Neural cell (in vitro differentiated cells): ENCODE data around the gene MRPS5. TPM values are rescaled to one million over a fixed set of nuclear protein-coding genes. Genes with fewer than 3 reads are reported as not detected.
A peak's percentile ranks its signal among the peaks of the same experiment; 100 is the strongest.

Experiments used
- H2AFZ ChIP-seq: fragments of 200-600, 300-800 bp; sonication (generic), shearing (Covaris generic); 2 replicates; pipeline ENCODE4 v1.6.0; 2014; ENCODE audit warnings: low read depth, mild to moderate bottlenecking, antibody characterized with exemption, low read length, moderate library complexity
- H3F3A ChIP-seq: fragments of 200-600 bp; shearing (Covaris generic); 2 replicates; pipeline ENCODE4 v1.6.1; 2016; ENCODE audit warnings: mild to moderate bottlenecking, moderate library complexity, mixed read lengths, antibody characterized with exemption, low read length; ENCODE audit not compliant: insufficient read depth, poor library complexity, severe bottlenecking
- H3K27ac ChIP-seq: fragments of 200-600, 300-800 bp; sonication (generic), shearing (Covaris generic); 2 replicates; pipeline ENCODE4 v1.5.1; 2014; ENCODE audit warnings: mild to moderate bottlenecking, low read length, moderate library complexity
- H3K27me3 ChIP-seq: fragments of 300-800, 200-600 bp; sonication (generic), shearing (Covaris generic); 2 replicates; pipeline ENCODE4 v1.6.0; 2014; ENCODE audit warnings: mild to moderate bottlenecking, low read depth, low read length, moderate library complexity; ENCODE audit not compliant: insufficient read depth
- H3K36me3 ChIP-seq: fragments of 300-800, 200-600 bp; sonication (generic), shearing (Covaris generic); 2 replicates; pipeline ENCODE4 v1.5.1; 2014; ENCODE audit warnings: mild to moderate bottlenecking, antibody characterized with exemption, low read length, moderate library complexity; ENCODE audit not compliant: insufficient read depth
- H3K4me2 ChIP-seq: fragments of 300-800, 200-600 bp; sonication (generic), shearing (Covaris generic); 2 replicates; pipeline ENCODE4 v1.6.0; 2014; ENCODE audit warnings: mild to moderate bottlenecking, low read length
- H3K4me3 ChIP-seq: fragments of 300-800, 200-600 bp; sonication (generic), shearing (Covaris generic); 2 replicates; pipeline ENCODE4 v1.5.1; 2014; ENCODE audit warnings: mild to moderate bottlenecking, low read length, moderate library complexity
- H3K79me2 ChIP-seq: fragments of 200-600 bp; shearing (Covaris generic); replicated peaks from 2 replicates; pipeline ENCODE4 v1.6.0; 2014; ENCODE audit warnings: mild to moderate bottlenecking, low read length, moderate library complexity; ENCODE audit not compliant: insufficient read depth
- H3K9ac ChIP-seq: fragments of 300-800, 200-600 bp; sonication (generic), shearing (Covaris generic); 2 replicates; pipeline ENCODE4 v1.6.1; 2016; ENCODE audit warnings: mild to moderate bottlenecking, low read length, mixed read lengths
- H3K9me2 ChIP-seq: fragments of 200-600 bp; shearing (Covaris generic); 2 replicates; pipeline ENCODE4 v1.6.1; 2016; ENCODE audit warnings: mild to moderate bottlenecking, low read length, mixed read lengths; ENCODE audit not compliant: insufficient read depth
- H3K9me3 ChIP-seq: fragments of 200-600, 300-800 bp; sonication (generic), shearing (Covaris generic); 2 replicates; pipeline ENCODE4 v1.6.1; 2016; ENCODE audit warnings: mild to moderate bottlenecking, mixed run types, low read length, moderate library complexity, mixed read lengths
- H4K20me1 ChIP-seq: fragments of 200-600 bp; shearing (Covaris generic); 2 replicates; pipeline ENCODE4 v1.6.1; 2016; ENCODE audit warnings: mild to moderate bottlenecking, mixed run types; ENCODE audit not compliant: insufficient read depth
- EP300 ChIP-seq: fragments of 450-650 bp; conservative IDR thresholded peaks from 2 replicates; pipeline ENCODE4 v1.6.1; 2014; ENCODE audit warnings: antibody characterized with exemption, mild to moderate bottlenecking, moderate library complexity; ENCODE audit not compliant: poor library complexity, severe bottlenecking
- EZH2 ChIP-seq: fragments of 200-600, 300-800 bp; shearing (Covaris generic), sonication (generic); IDR thresholded peaks from 2 replicates; pipeline ENCODE4 v1.6.1; 2014; ENCODE audit warnings: antibody characterized with exemption, low read length, borderline replicate concordance, mild to moderate bottlenecking; ENCODE audit not compliant: insufficient read depth, poor library complexity, severe bottlenecking
- MXI1 ChIP-seq: fragments of 450-650 bp; conservative IDR thresholded peaks from 2 replicates; pipeline ENCODE4 v1.6.1; 2014; ENCODE audit warnings: antibody characterized with exemption, mild to moderate bottlenecking; ENCODE audit not compliant: poor library complexity, severe bottlenecking
- POLR2AphosphoS5 ChIP-seq: IDR thresholded peaks from 2 replicates; pipeline ENCODE4 v1.6.1; 2012
- RAD21 ChIP-seq: fragments of 450-650 bp; conservative IDR thresholded peaks from 2 replicates; pipeline ENCODE4 v1.6.1; 2014; ENCODE audit warnings: antibody characterized with exemption, mild to moderate bottlenecking, moderate library complexity
- SMC3 ChIP-seq: fragments of 450-650 bp; conservative IDR thresholded peaks from 2 replicates; pipeline ENCODE4 v1.6.1; 2014; ENCODE audit warnings: antibody characterized with exemption, mild to moderate bottlenecking, moderate library complexity; ENCODE audit not compliant: poor library complexity
- TAF1 ChIP-seq: IDR thresholded peaks from 2 replicates; pipeline ENCODE4 v1.6.1; 2012; ENCODE audit warnings: low read depth
- polyA plus RNA-seq: library from polyadenylated mRNA; depleted of rRNA; stranded (reverse); fragments of >200 nt; gene quantifications from 2 replicates; pipeline ENCODE4 v1.2.3, GENCODE V29; 2014
- TF ChIP-seq, protein P1 (sequence below): IDR thresholded peaks from 2 replicates; pipeline ENCODE4 v1.6.1; 2012; ENCODE audit warnings: borderline replicate concordance
- TF ChIP-seq, protein P2 (sequence below): fragments of 450-650 bp; IDR thresholded peaks from 2 replicates; pipeline ENCODE4 v1.5.1; 2014; ENCODE audit warnings: antibody characterized with exemption, mild to moderate bottlenecking, moderate library complexity; ENCODE audit not compliant: poor library complexity, severe bottlenecking

MRPS5 gene
- polyA plus RNA-seq, 1 donor from 2014 or later, result 167 TPM

DNA sequence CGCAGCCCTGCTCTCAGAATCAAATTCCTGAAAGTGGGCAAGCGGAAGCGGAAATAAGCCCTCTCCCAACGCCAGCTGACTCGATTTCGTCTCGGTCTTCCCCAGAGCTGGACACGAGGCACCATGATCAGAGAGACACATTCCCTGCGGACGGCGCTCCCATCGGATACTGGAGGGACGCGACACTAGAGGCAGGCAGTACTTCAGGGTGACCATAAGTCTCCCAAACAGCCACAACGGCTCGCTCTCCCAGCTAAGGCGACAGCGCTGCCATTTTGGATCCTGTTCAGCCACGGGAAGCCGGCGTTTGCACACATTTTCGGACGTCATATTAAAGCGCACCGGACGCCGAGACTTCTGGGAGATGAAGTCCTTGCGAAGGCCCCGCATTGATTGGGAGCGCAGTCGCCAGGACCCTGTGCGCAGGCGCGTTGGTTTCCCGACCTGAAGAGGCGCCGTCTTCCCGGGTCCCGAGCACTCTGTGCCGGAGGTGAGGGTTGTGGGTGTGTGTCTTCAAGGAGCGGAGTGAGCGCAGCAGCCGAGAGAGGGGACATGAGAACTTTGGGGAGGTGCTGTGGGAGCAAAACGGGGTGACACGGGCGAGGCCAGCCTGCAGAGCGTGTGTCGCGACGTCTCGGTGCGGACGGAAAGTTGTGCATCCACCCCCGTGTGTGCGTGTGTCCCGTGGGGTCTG is 43.9 kb upstream of the MRPS5 start, which contains the start of gene ZNF2:
Gene ZNF2, plus strand, starts transcription at position 439 of the 694 bp plus-strand sequence. CDS start 10,418 bp downstream, outside the sequence.
- no peaks in the 10 kb centered on the region for H3K9me2 ChIP-seq
- no peaks in the 10 kb centered on the region for H3F3A ChIP-seq
- peaks cover 18% of the 10 kb centered on the region for H3K79me2 ChIP-seq
- peak within 1 kb of the TSS; percentile 97 for H2AFZ ChIP-seq
- no peaks in the 10 kb centered on the region for H3K27me3 ChIP-seq
- H3K9ac ChIP-seq, result peak within 1 kb of the TSS; percentile 87
- no peaks in the 10 kb centered on the region for H3K36me3 ChIP-seq
- H4K20me1 ChIP-seq, result no peaks in the 10 kb centered on the region
- peak within 1 kb of the TSS; percentile 83 for H3K4me3 ChIP-seq
- peak within 1 kb of the TSS; percentile 95 for H3K27ac ChIP-seq
- H3K9me3 ChIP-seq, result no peaks in the 10 kb centered on the region
- peak within 1 kb of the TSS; percentile 96 for H3K4me2 ChIP-seq
- TF ChIP-seq SMC3 (peak; percentile 40), TAF1 (peak; percentile 91), MXI1 (peak; percentile 97), EP300 (peak; percentile 83), EZH2 (no peak), POLR2AphosphoS5 (peak; percentile 94), RAD21 (peak; percentile 38)
- TF ChIP-seq, protein P1, sequence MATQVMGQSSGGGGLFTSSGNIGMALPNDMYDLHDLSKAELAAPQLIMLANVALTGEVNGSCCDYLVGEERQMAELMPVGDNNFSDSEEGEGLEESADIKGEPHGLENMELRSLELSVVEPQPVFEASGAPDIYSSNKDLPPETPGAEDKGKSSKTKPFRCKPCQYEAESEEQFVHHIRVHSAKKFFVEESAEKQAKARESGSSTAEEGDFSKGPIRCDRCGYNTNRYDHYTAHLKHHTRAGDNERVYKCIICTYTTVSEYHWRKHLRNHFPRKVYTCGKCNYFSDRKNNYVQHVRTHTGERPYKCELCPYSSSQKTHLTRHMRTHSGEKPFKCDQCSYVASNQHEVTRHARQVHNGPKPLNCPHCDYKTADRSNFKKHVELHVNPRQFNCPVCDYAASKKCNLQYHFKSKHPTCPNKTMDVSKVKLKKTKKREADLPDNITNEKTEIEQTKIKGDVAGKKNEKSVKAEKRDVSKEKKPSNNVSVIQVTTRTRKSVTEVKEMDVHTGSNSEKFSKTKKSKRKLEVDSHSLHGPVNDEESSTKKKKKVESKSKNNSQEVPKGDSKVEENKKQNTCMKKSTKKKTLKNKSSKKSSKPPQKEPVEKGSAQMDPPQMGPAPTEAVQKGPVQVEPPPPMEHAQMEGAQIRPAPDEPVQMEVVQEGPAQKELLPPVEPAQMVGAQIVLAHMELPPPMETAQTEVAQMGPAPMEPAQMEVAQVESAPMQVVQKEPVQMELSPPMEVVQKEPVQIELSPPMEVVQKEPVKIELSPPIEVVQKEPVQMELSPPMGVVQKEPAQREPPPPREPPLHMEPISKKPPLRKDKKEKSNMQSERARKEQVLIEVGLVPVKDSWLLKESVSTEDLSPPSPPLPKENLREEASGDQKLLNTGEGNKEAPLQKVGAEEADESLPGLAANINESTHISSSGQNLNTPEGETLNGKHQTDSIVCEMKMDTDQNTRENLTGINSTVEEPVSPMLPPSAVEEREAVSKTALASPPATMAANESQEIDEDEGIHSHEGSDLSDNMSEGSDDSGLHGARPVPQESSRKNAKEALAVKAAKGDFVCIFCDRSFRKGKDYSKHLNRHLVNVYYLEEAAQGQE, result peak; percentile 85
- TF ChIP-seq, protein P2, sequence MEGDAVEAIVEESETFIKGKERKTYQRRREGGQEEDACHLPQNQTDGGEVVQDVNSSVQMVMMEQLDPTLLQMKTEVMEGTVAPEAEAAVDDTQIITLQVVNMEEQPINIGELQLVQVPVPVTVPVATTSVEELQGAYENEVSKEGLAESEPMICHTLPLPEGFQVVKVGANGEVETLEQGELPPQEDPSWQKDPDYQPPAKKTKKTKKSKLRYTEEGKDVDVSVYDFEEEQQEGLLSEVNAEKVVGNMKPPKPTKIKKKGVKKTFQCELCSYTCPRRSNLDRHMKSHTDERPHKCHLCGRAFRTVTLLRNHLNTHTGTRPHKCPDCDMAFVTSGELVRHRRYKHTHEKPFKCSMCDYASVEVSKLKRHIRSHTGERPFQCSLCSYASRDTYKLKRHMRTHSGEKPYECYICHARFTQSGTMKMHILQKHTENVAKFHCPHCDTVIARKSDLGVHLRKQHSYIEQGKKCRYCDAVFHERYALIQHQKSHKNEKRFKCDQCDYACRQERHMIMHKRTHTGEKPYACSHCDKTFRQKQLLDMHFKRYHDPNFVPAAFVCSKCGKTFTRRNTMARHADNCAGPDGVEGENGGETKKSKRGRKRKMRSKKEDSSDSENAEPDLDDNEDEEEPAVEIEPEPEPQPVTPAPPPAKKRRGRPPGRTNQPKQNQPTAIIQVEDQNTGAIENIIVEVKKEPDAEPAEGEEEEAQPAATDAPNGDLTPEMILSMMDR, result peak; percentile 54

DNA sequence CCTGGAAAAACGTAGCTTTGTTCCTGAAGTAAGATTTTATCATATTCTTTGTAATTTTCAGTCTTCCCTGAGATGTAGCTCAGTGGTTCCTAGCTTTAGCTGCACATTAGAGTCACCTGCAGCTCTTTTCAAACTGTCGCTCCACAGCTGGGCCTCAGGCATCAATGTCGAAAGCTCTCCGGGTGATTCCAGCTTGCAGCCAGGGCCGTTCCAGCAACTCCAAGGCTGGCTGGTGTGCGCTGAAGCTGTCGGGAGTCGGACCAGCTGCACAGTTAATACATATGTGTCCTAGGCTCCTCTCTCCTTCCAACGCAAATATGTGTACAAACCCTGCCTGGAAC is 43.4 kb upstream of the MRPS5 start:
- Histone ChIP-seq H2AFZ (peak overlapping the region; percentile 97), H3K79me2 (peaks cover 18% of the 10 kb centered on the region), H3K4me3 (peak overlapping the region; percentile 83), H3F3A (peaks cover 2% of the 10 kb centered on the region), H3K9ac (peak overlapping the region; percentile 87), H3K9me3 (no peaks in the 10 kb centered on the region), H4K20me1 (no peaks in the 10 kb centered on the region), H3K27ac (peak overlapping the region; percentile 95), H3K36me3 (no peaks in the 10 kb centered on the region), H3K27me3 (no peaks in the 10 kb centered on the region), H3K4me2 (peak overlapping the region; percentile 96), H3K9me2 (no peaks in the 10 kb centered on the region)
- no peak for TF ChIP-seq RAD21
